HG03196 (cell line): ENCODE data around the gene TMEM205.

Experiments used
- ATAC-seq: cut with Tn5 transposase; IDR thresholded peaks from one replicate; pipeline ENCODE4 v1.9.1; 2021; ENCODE audit not compliant: unreplicated experiment

The TMEM205 gene

GRCh38 chr19:11304936-11305335, 41.1 kb downstream of the TMEM205 start:
- ATAC-seq, result no peak

DNA sequence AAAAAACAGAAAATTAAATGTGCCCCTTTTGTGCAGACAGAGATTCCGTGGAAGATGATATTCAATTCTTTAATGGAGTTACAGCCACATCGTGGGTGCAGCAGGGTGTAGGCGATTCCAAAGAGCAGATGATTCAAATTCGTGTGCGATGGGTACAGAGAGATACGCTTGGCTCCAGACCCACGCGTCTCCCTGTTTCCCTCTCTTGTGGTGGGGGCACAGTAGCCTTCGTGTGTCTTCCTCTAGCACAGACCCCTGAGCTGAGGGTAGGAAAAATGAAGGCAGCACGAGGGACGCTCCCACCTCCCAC, 45.3 kb downstream of the TMEM205 start:
- no peak for ATAC-seq

DNA sequence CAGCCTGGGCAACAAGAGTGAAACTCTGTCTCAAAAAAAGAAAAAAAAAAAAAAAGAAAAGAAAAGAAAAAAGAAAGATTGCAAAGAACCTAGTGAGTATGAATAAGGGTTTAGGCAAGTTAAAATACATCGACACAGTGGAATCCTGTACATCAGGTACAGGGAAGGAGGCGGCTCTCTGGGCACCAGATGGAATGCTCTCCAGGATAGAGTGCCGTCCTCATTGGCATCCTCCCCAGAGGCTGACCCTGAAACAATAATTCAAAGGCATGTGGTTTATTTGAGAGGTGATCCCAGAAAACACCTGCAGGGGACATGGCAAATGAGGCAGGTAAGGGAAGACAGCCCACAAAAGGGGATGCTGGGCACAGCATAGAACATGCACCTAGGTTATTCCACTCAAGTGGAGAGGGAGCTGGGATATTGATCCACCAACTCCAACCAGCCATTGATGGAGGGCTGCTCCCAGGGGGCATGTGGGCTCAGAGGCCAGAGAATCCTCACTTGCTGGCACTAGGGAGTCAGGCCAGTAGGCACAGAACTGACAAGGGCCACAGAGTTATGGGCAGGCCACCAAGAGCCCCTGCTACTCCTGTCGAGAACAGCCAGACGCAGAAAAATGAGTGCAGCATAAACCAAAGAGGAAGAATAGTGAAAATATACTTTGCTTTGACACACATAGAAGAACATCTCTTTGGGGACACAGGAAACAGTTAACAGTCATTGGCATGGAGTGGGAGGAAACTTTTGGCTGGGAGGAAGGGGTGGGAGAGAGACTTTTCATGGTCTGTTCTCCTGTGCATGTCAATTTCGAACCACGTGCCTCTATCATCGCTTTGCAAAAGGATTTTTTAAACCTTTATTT, 45.9 kb downstream of the TMEM205 start:
- no peak for ATAC-seq

GRCh38 chr19:11296264-11296663, 49.8 kb downstream of the TMEM205 start:
- ATAC-seq, result no peak

DNA sequence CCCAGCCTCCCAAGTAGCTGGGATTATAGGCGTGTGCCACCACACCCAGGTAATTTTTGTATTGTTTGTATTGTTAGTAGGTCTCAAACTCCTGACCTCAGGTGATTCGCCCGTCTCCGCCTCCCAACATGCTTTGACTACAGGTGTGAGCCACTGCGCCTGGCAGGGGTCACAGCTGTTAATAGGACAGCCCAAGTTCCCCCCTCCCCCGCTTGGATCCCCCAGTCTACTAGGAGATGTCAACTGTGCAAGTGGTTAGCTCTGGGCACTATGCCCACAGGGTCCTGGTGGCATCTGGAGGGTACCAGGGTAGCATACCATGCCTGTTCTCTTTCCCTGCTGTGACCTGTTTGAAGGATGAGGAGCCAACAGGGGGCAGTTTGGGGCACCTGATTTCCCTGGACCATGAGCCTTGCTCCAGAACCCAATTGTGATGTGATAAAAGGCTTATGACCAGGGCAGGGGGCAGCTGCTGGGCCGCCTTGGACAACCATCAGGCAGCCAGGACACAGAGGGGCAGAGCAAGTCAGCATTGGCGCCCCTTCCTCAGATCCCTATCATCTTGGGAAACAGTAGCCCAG, 50.3 kb downstream of the TMEM205 start, which contains the start of gene TSPAN16:
Gene TSPAN16, plus strand, starts transcription at position 496 of the 581 bp plus-strand sequence. CDS start 138 bp downstream, outside the sequence.
- ATAC-seq, result no peak

DNA sequence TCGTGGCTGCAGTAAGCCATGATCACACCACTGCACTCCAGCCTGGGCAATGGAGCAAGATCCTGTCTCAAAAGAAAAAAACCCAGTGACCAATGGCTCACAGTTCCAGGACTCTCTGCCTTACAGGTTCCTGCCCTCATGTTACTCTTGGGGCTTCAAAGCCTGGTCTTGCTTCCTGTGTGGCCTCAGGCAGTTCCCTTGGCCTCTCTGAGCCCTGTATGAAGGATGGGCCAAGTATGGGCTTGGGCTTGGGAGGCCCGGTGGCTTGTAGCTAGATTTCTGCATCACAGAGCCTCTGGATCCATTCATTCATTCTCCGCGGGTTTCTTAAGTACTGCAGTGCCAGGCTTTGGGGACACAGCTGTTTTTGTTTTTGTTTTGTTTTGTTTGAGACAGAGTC, 50.9 kb downstream of the TMEM205 start:
- ATAC-seq, result no peak

DNA sequence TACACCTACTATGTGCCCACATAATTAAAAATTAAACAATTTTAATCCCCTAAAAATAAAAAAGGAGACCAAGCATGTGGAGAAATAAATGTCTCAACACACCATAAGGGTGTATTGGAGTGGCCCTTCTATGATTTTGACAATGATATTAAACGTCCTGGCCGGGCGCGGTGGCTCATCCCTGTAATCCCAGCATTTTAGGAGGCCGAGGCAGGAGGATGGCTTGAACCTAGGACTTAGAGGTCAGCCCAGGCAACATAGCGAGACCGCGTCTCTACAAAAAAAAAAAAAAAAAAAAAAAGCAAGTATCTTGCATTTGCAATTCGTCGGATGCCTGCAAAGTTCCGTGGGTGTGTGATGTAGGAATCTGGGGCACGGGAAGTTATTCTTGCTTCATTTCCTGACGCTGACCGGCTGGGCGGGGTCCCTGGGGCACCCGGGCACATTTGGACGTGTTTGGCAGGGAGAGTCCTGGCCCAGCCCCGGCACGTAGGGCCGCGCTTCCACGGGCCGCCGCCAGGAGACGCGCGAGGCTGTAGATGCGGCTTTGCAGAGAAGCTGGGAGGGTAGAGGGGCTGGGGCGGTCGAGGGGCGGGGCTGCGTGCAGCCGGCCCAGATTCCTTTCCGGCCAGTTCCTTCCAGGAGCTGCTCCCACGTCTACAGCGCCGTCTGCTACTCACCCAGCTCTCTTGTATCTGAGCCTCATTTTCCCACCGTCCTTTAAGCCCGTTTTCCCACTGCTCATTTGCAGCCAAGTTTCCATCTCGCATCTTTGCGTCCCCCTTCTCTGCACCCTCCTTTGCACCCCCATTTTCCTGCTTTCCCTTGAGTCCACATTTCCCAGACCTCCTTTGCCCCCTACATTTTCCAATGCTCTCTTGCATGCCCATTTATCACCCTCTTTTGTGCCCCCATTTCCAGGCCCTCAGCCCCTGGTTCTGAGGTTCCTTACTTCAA, 52.4 kb downstream of the TMEM205 start:
- ATAC-seq, result no peak
